Right lobe of liver (tissue), 6 donors: ENCODE results near the gene ABHD1. TPM values are rescaled to one million over a fixed set of nuclear protein-coding genes. Genes with fewer than 3 reads are reported as not detected.

Source experiments
- ATAC-seq, 4 donors: fragments of 200-7000 bp; cut with Tn5 transposase; one replicate each; pipeline ENCODE4 v1.9.1; 2020; ENCODE audit warnings: mild to moderate bottlenecking in 4 of 4, moderate library complexity in 4 of 4
- DNase-seq, 3 donors: peaks; one replicate each; pipeline ENCODE4 v3.0.0-alpha.2; 2020
- H3K27ac ChIP-seq, 3 donors: fragments of 200-600 bp; one replicate each; pipeline ENCODE4 v1.8.0; 2022
- H3K27me3 ChIP-seq, 2 donors: fragments of 200-600 bp; one replicate each; pipeline ENCODE4 v1.8.0; 2022
- H3K36me3 ChIP-seq, 4 donors: fragments of 200-600 bp; sonication (generic) in 1 of 4; one replicate each; pipeline versions ENCODE4 v1.5.1 to v1.8.0; 2017 to 2022; ENCODE audit warnings: control low read depth in 1 of 4
- H3K4me1 ChIP-seq, 4 donors: fragments of 200-600 bp; sonication (generic) in 1 of 4; one replicate each; pipeline versions ENCODE4 v1.5.1 to v1.8.0; 2017 to 2022; ENCODE audit warnings: control low read depth in 1 of 4
- H3K4me3 ChIP-seq, 3 donors: fragments of 200-600 bp; one replicate each; pipeline ENCODE4 v1.8.0; 2022
- H3K9me3 ChIP-seq, 4 donors: fragments of 200-600 bp; sonication (generic) in 1 of 4; one replicate each; pipeline versions ENCODE4 v1.5.1 to v1.8.0; 2017 to 2022; ENCODE audit warnings: control low read depth in 1 of 4
- CTCF ChIP-seq, 4 donors: fragments of 200-600 bp in 3 of 4; fragments of 450-650 bp in 1 of 4; IDR thresholded peaks; one replicate each; pipeline versions ENCODE4 v1.5.1 to v1.8.0; 2016 to 2022; ENCODE audit warnings: antibody characterized with exemption in 4 of 4, mild to moderate bottlenecking in 2 of 4
- POLR2A ChIP-seq: fragments of 450-650 bp; IDR thresholded peaks from one replicate; pipeline ENCODE4 v1.6.1; 2017; ENCODE audit warnings: antibody characterized with exemption, mild to moderate bottlenecking
- WGBS: methylation state at CpG from one replicate; pipeline ENCODE4 v1.1.6; 2018; ENCODE audit warnings: low coverage, low lambda C conversion rate; ENCODE audit not compliant: insufficient coverage; ENCODE audit errors: missing lambda C conversion rate; 5-methylcytosine and 5-hydroxymethylcytosine counted together
- intact Hi-C, 2 donors: fragments of 100-400 bp; cut with DNase I; formaldehyde crosslinking; loops; one replicate each; pipeline versions ENCODE4 v1.11.2 to v1.14.1; 2022
- total RNA-seq, 6 experiments: library from RNA; depleted of rRNA in 2 of 6; stranded (reverse); fragments of >200 nt in 2 of 6; fragmentation: NEBNext Ultra II Directional in 3 of 6; extraction: Animal tissue kit (Norgen Biotek cat#: 25700) in 3 of 6; gene quantifications; one replicate each; pipeline versions ENCODE4 v1.1.0 to v1.2.4, GENCODE V29; 2016 to 2023
- donor health status: DM: no; HTN: yes; CAD: no.
- donor health status: DM: no; HTN: no; CAD: no.
- donor health status: DM: no; HTN: no; CAD: no.
- donor health status: DM: no; HTN: yes; CAD: no.
- donor health status: DM: no; HTN: yes; CAD: no.

Gene ABHD1
- total RNA-seq, 6 experiments from 2014 or later: 0.74 to 3.2 (median 1.1) TPM

- ATAC-seq (no peak), DNase-seq (peak in 1 of 3 donors; percentile 29)
- no peaks in the 10 kb centered on the region for H3K9me3 ChIP-seq
- WGBS: 81% methylated on average over 3 of the region's 9 CpGs
- no peaks in the 10 kb centered on the region for H3K4me1 ChIP-seq
- intact Hi-C loops: no loop called here
- TF ChIP-seq POLR2A: no peak
- no peak for TF ChIP-seq CTCF (IDR thresholded peaks at IDR 0.05)
- no peak overlapping the region for H3K27ac ChIP-seq
- no peaks in the 10 kb centered on the region for H3K36me3 ChIP-seq
- H3K4me3 ChIP-seq: no peak overlapping the region
- no peaks in the 10 kb centered on the region for H3K27me3 ChIP-seq
These were observed 31.5 kb downstream of the ABHD1 start for GRCh38 chr2:27155069-27155520.

- Histone ChIP-seq H3K36me3 (no peaks in the 10 kb centered on the region), H3K9me3 (no peaks in the 10 kb centered on the region), H3K4me3 (no peak overlapping the region), H3K27me3 (no peaks in the 10 kb centered on the region), H3K4me1 (no peaks in the 10 kb centered on the region), H3K27ac (no peak overlapping the region)
- WGBS: 47% methylated on average over 3 of the region's 6 CpGs
- DNase-seq (no peak), ATAC-seq (no peak)
- TF ChIP-seq POLR2A (no peak), CTCF (IDR thresholded peaks at IDR 0.05) (no peak)
- intact Hi-C loops: no loop called here
These were observed 34.9 kb downstream of the ABHD1 start for GRCh38 chr2:27158468-27158867.

GRCh38 chr2:27159271-27159670, 35.7 kb downstream of the ABHD1 start:
- Histone ChIP-seq H3K27me3 (no peaks in the 10 kb centered on the region), H3K9me3 (no peaks in the 10 kb centered on the region), H3K4me3 (no peak overlapping the region), H3K27ac (no peak overlapping the region), H3K36me3 (no peaks in the 10 kb centered on the region), H3K4me1 (no peaks in the 10 kb centered on the region)
- WGBS: 84% methylated on average over 3 of the region's 6 CpGs
- TF ChIP-seq CTCF (IDR thresholded peaks at IDR 0.05): no peak
- DNase-seq: no peak
- ATAC-seq: no peak
- intact Hi-C loops: no loop called here

- no peaks in the 10 kb centered on the region for H3K36me3 ChIP-seq
- H3K9me3 ChIP-seq: no peaks in the 10 kb centered on the region
- ATAC-seq: no peak
- H3K27ac ChIP-seq: no peak overlapping the region
- H3K27me3 ChIP-seq: no peaks in the 10 kb centered on the region
- no peaks in the 10 kb centered on the region for H3K4me1 ChIP-seq
- intact Hi-C loops: no loop called here
- TF ChIP-seq CTCF (IDR thresholded peaks at IDR 0.05): no peak
- TF ChIP-seq POLR2A: no peak
- H3K4me3 ChIP-seq: no peak overlapping the region
- no peak for DNase-seq
- WGBS: 94% methylated on average over 9 of the region's 9 CpGs
These were observed 36.6 kb downstream of the ABHD1 start for GRCh38 chr2:27160191-27160590.
